22Rv1 (cell line): ENCODE data around the gene ROR1.
"Not testable (repeated sequence)": the region's sequence is repeated elsewhere in the genome, so short reads cannot be mapped to it uniquely, and the experiment has no call there.

Source experiments
- H3K27ac ChIP-seq: fragments of 450-650 bp; 2 replicates; pipeline ENCODE4 v1.5.1; 2017
- ZFX ChIP-seq: fragments of 450-650 bp; IDR thresholded peaks from 2 replicates; pipeline ENCODE4 v1.6.1; 2017; ENCODE audit warnings: antibody characterized with exemption, borderline replicate concordance
- TF ChIP-seq, protein P1 (sequence below): fragments of 450-650 bp; IDR thresholded peaks from 2 replicates; pipeline ENCODE4 v1.5.1; 2017; ENCODE audit warnings: mild to moderate bottlenecking

ROR1 gene

DNA sequence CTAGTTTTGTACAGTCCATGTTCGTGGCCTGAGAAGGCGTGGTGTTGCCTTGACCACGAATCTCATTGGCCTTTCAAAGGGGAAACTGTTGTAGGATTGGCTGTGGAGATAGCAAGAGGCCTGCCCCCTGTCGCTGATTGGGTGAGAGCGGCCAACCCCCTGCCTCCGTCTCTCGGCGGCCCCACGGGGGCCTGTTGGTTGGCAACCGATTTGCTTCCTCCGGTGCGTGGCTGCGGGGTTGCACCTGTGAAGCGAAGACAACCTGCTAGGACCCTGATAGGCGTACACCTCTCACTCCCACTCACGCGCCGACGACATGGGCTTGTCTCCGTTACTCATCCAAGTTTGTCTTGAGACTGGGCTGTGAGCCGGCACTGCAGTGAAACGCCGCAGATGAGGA is 429.6 kb downstream of the ROR1 start, which contains the start of gene UBE2U:
Gene UBE2U, plus strand, starts transcription at position 204 of the 400 bp plus-strand sequence. CDS start 428 bp downstream, outside the sequence.
- H3K27ac ChIP-seq = no peak within 1 kb of the TSS
- TF ChIP-seq, protein P1, sequence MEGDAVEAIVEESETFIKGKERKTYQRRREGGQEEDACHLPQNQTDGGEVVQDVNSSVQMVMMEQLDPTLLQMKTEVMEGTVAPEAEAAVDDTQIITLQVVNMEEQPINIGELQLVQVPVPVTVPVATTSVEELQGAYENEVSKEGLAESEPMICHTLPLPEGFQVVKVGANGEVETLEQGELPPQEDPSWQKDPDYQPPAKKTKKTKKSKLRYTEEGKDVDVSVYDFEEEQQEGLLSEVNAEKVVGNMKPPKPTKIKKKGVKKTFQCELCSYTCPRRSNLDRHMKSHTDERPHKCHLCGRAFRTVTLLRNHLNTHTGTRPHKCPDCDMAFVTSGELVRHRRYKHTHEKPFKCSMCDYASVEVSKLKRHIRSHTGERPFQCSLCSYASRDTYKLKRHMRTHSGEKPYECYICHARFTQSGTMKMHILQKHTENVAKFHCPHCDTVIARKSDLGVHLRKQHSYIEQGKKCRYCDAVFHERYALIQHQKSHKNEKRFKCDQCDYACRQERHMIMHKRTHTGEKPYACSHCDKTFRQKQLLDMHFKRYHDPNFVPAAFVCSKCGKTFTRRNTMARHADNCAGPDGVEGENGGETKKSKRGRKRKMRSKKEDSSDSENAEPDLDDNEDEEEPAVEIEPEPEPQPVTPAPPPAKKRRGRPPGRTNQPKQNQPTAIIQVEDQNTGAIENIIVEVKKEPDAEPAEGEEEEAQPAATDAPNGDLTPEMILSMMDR = no peak
- TF ChIP-seq ZFX = no peak

GRCh38 chr1:64209221-64209620 is 435.4 kb downstream of the ROR1 start:
- no peak overlapping the region for H3K27ac ChIP-seq
- TF ChIP-seq, protein P1 = no peak
- no peak for TF ChIP-seq ZFX

DNA sequence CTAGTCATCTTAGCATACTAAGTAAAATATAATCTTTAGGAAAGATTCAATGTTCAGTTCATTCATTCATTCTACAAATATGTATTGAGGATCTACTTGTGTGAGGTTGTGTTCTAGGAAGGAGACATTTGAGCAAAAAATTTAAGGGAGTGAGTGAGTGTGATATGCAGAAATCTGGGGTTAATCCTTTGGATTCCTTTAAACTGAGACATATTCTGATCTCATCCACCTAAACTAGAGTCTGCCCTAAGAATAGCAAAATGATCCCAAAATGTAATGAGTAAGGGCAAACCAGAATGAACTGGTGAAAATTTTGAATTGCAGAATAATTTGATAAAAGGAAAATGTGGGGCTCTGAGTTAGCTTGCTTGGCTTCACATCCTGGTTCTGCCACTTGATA is 438.2 kb downstream of the ROR1 start:
- TF ChIP-seq ZFX = no peak
- TF ChIP-seq, protein P1 = no peak
- no peak overlapping the region for H3K27ac ChIP-seq

DNA sequence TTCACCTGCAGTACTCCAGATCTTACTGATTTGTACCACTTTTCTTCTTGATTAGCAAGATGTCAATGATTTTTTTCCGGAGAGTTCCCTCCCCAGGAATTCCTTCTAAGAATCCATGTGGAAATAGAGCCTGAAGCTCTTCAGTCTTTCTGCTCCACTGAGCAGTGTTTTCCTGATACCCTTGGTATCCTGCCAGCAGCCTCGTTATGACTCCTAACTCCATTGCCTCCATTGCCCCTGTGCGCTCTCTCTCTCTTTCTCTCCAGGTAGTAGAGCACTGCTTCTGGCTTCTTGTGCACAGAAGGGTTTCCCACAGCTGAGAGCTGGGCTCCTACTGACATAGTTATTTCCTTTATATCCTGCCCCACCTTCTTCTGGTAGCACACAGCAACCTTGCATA is 441.8 kb downstream of the ROR1 start:
- no peak for TF ChIP-seq ZFX
- TF ChIP-seq, protein P1 = no peak
- no peak overlapping the region for H3K27ac ChIP-seq

DNA sequence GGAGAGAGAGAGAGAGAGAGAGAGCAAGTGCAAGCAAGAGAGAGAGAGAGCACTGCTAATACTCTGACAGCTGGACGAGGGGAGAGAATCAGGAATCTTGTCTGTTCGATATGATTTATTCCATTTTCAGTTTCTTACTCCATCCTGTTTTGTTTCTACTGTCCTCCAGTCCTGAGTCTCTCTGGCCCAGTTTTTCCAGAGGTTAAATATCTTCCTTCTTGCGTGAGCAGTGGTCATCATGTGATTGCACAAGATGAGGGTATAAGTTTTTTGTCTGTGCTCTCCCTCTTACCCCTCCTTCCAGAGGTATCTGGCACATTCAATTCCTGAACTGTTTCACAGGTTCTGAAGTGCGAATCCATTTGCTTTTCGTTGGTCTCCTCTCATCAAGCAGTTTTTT is 446.4 kb downstream of the ROR1 start:
- no peak overlapping the region for H3K27ac ChIP-seq
- TF ChIP-seq, protein P1 = no peak
- TF ChIP-seq ZFX = no peak

- H3K27ac ChIP-seq = no peak overlapping the region
- TF ChIP-seq ZFX = no peak
- TF ChIP-seq, protein P1 = no peak
Measured at GRCh38 chr1:64223329-64224151, 449.7 kb downstream of the ROR1 start.

- H3K27ac ChIP-seq = not testable (repeated sequence)
Measured at GRCh38 chr1:64224236-64224635, 450.4 kb downstream of the ROR1 start.
